ENCODE data around the gene HBD. TPM values are rescaled to one million over a fixed set of nuclear protein-coding genes. Genes with fewer than 3 reads are reported as not detected.

Gene HBD
- total and polyA plus RNA-seq, 2 donors from 2014 or later, result 1.3 to 5.6 TPM

GRCh38 chr11:5246772-5247471 is 12.6 kb upstream of the HBD start:
- H3K4me3 ChIP-seq (ENCODE audit: low read length in 3 of 3), result no peak overlapping the region
- no peak overlapping the region for H3K9ac ChIP-seq (ENCODE audit: low read length in 3 of 3)
- H3K4me1 ChIP-seq (ENCODE audit: control insufficient read depth in 2 of 3, insufficient read depth in 2 of 3, low read depth in 1 of 3, low read length in 3 of 3), result no peaks in the 10 kb centered on the region
- no peaks in the 10 kb centered on the region for H3K9me3 ChIP-seq (ENCODE audit: control insufficient read depth in 2 of 3, insufficient read depth in 1 of 3, low read length in 3 of 3)
- H3K27ac ChIP-seq (ENCODE audit: low read depth in 2 of 2, low read length in 2 of 2), result no peak overlapping the region
- FAIRE-seq (no peak), DNase-seq (no peak)
- no peaks in the 10 kb centered on the region for H3K36me3 ChIP-seq (ENCODE audit: control insufficient read depth in 2 of 3, insufficient read depth in 3 of 3, low read length in 3 of 3)
- intact Hi-C loops (cut with DNase I), result no loop called here
- no peaks in the 10 kb centered on the region for H3K27me3 ChIP-seq (ENCODE audit: control insufficient read depth, insufficient read depth, low read length)
- TF ChIP-seq CTCF (IDR thresholded peaks at IDR 0.05; ENCODE audit: borderline replicate concordance, extremely low read depth, insufficient read depth), result no peak

- intact Hi-C loops (cut with DNase I), result no loop called here
- Histone ChIP-seq H3K9ac (ENCODE audit: low read length in 3 of 3) (no peak overlapping the region), H3K4me1 (ENCODE audit: control insufficient read depth in 2 of 3, insufficient read depth in 2 of 3, low read depth in 1 of 3, low read length in 3 of 3) (no peaks in the 10 kb centered on the region), H3K4me3 (ENCODE audit: low read length in 3 of 3) (no peak overlapping the region), H3K9me3 (ENCODE audit: control insufficient read depth in 2 of 3, insufficient read depth in 1 of 3, low read length in 3 of 3) (no peaks in the 10 kb centered on the region), H3K36me3 (ENCODE audit: control insufficient read depth in 2 of 3, insufficient read depth in 3 of 3, low read length in 3 of 3) (no peaks in the 10 kb centered on the region), H3K27me3 (ENCODE audit: control insufficient read depth, insufficient read depth, low read length) (no peaks in the 10 kb centered on the region), H3K27ac (ENCODE audit: low read depth in 2 of 2, low read length in 2 of 2) (no peak overlapping the region)
- DNase-seq (no peak), FAIRE-seq (no peak)
- no peak for TF ChIP-seq CTCF (IDR thresholded peaks at IDR 0.05; ENCODE audit: borderline replicate concordance, extremely low read depth, insufficient read depth)
Observed at GRCh38 chr11:5245155-5245554, 10.9 kb upstream of the HBD start.

- H3K27ac ChIP-seq (ENCODE audit: low read depth in 2 of 2, low read length in 2 of 2), result no peak overlapping the region
- no peaks in the 10 kb centered on the region for H3K27me3 ChIP-seq (ENCODE audit: control insufficient read depth, insufficient read depth, low read length)
- intact Hi-C loops (cut with DNase I), result no loop called here
- H3K4me1 ChIP-seq (ENCODE audit: control insufficient read depth in 2 of 3, insufficient read depth in 2 of 3, low read depth in 1 of 3, low read length in 3 of 3), result no peaks in the 10 kb centered on the region
- H3K9ac ChIP-seq (ENCODE audit: low read length in 3 of 3), result no peak overlapping the region
- DNase-seq, result no peak
- TF ChIP-seq CTCF (IDR thresholded peaks at IDR 0.05; ENCODE audit: borderline replicate concordance, extremely low read depth, insufficient read depth), result no peak
- no peaks in the 10 kb centered on the region for H3K36me3 ChIP-seq (ENCODE audit: control insufficient read depth in 2 of 3, insufficient read depth in 3 of 3, low read length in 3 of 3)
- no peak overlapping the region for H3K4me3 ChIP-seq (ENCODE audit: low read length in 3 of 3)
- H3K9me3 ChIP-seq (ENCODE audit: control insufficient read depth in 2 of 3, insufficient read depth in 1 of 3, low read length in 3 of 3), result no peaks in the 10 kb centered on the region
- no peak for FAIRE-seq
Observed at GRCh38 chr11:5243816-5244180, 9.5 kb upstream of the HBD start.

Data from kidney (tissue), 14 donors.